Sigmoid colon (tissue), 4 donors: ENCODE results near the gene BLTP3B.

Experiments
- CTCF ChIP-seq, 4 experiments: fragments of 450-650 bp in 3 of 4; fragments of 200-600 bp in 1 of 4; IDR thresholded peaks; one replicate each; pipeline ENCODE4 v1.5.1; 2016 to 2019; ENCODE audit warnings: antibody characterized with exemption in 4 of 4, mild to moderate bottlenecking in 3 of 4, moderate library complexity in 2 of 4
- POLR2AphosphoS5 ChIP-seq, 4 donors: sonication (generic); formaldehyde crosslinking; IDR thresholded peaks; one replicate each; pipeline ENCODE4 v1.6.1; 2017; ENCODE audit warnings: antibody characterized with exemption in 4 of 4

DNA sequence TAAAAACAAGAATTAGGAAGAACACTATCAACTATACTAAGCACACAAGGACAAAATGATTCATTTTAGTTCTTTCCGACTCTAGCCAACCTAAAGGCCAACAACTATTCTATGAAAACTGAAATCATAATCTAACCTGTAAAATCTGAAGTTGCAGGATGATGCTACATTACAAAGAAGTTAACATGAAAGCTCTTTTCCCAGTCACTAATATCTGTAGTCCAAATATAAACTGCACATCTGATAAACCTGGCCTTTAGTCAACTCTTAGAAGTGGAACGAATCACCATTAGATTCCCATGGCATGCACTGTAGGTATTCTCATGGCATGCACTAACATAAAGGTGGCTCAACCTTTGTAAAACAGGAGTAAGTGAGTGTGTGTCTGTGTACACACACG lies 41.7 kb downstream of the BLTP3B start:
- TF ChIP-seq POLR2AphosphoS5 (IDR thresholded peaks at IDR 0.05): no peak
- TF ChIP-seq CTCF (IDR thresholded peaks at IDR 0.05): no peak
